Astrocyte of the spinal cord (primary cell): Measurements from ENCODE around the gene NMT1.

Experiments used
- DNase-seq: peaks from one replicate; pipeline ENCODE4 v3.0.0; 2011; ENCODE audit warnings: low read depth, low spot score
- H3K4me3 ChIP-seq: 2 replicates; pipeline ENCODE4 v1.5.1; 2011; ENCODE audit warnings: low read depth, mild to moderate bottlenecking, low read length, moderate library complexity
- in situ Hi-C: cut with HindIII; loops from 2 replicates; pipeline ENCODE4 v1.10.0; 2017; ENCODE audit warnings: low sequenced_read_pairs
- TF ChIP-seq, protein P1 (sequence below): IDR thresholded peaks from 2 replicates; pipeline ENCODE4 v1.5.1; 2012; ENCODE audit warnings: low read depth, mild to moderate bottlenecking, low read length, inconsistent platforms

Gene NMT1

DNA sequence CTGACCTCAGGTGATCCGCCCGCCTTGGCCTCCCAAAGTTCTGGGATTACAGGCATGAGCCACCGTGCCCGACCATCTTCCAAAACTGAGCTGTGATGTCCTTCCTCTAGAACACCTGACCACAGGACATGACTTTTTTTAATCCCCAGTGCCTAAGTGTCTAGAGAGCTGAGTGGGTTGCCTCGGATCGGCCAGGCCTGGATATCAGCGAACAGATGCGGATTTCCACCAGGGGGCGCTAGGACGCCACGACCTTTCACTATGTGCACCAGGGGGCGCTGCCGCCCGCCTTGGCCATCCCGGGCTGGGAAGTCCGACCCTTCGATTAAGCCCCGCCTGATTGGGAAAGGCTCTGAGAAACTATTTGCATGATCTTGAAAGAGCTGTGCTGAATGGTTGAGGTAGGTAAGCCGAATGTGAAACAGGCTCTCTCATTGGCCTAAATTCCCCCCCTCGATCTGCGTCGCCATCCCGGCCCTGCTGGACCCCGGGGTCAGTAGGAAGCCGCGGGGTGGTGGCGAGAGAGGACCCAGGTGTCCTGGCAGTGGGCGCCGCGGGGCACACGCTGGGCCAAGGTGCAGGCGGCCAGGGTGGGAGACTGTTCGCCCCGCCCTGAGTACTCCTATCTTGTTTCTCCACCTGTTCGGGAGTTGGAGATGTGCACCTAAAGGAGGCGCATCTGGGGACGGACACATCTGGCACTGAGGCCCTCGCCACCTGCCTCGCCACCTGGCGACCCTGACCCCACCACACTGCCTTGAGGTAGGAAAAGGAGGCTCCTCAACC lies 74.3 kb downstream of the NMT1 start, which contains the start of gene ACBD4:
ACBD4 (plus strand) TSS at position 496 of the 786 bp plus-strand sequence. CDS start 458 bp downstream, outside the sequence.
- TF ChIP-seq, protein P1, sequence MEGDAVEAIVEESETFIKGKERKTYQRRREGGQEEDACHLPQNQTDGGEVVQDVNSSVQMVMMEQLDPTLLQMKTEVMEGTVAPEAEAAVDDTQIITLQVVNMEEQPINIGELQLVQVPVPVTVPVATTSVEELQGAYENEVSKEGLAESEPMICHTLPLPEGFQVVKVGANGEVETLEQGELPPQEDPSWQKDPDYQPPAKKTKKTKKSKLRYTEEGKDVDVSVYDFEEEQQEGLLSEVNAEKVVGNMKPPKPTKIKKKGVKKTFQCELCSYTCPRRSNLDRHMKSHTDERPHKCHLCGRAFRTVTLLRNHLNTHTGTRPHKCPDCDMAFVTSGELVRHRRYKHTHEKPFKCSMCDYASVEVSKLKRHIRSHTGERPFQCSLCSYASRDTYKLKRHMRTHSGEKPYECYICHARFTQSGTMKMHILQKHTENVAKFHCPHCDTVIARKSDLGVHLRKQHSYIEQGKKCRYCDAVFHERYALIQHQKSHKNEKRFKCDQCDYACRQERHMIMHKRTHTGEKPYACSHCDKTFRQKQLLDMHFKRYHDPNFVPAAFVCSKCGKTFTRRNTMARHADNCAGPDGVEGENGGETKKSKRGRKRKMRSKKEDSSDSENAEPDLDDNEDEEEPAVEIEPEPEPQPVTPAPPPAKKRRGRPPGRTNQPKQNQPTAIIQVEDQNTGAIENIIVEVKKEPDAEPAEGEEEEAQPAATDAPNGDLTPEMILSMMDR, result peak; percentile 100
- in situ Hi-C loops, result no loop called here
- peak; percentile 97 for DNase-seq
- peak within 1 kb of the TSS; percentile 58 for H3K4me3 ChIP-seq

GRCh38 chr17:45135978-45136791 lies 75.1 kb downstream of the NMT1 start:
- peak overlapping the region; percentile 58 for H3K4me3 ChIP-seq
- DNase-seq, result no peak
- TF ChIP-seq, protein P1, result no peak
- in situ Hi-C loops, result no loop called here

GRCh38 chr17:45136846-45137560 lies 75.9 kb downstream of the NMT1 start:
- in situ Hi-C loops, result no loop called here
- TF ChIP-seq, protein P1, result no peak
- no peak overlapping the region for H3K4me3 ChIP-seq
- no peak for DNase-seq

- no peak for DNase-seq
- TF ChIP-seq, protein P1, result no peak
- no peak overlapping the region for H3K4me3 ChIP-seq
- in situ Hi-C loops, result no loop called here
Measured at GRCh38 chr17:45137561-45138305, 76.6 kb downstream of the NMT1 start.

DNA sequence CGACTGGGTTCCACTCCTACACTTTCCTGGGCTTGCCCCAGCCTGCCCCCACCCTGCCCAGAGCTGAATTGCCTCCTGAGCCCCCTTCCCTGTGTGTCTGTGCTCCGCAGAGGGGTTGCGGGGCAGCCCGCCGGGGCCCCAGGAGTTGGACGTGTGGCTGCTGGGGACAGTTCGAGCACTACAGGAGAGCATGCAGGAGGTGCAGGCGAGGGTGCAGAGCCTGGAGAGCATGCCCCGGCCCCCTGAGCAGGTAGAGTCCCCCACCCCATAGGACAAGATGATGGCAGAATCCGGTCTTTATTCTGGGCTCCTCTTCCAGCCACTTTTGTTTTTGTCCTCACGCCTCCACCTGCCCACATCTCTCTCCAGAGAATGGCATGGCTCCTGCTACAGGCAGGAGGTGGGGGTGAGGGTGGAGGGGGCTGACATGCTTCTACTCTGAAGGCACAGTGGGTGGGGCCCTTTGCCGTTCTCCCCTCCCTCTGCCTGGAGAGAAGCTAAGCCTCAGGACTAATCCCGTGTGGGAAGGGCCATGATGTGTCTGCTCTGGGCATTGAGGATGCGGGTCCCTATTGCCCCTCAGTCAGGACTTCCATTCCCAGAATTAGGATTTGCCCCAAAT lies 77.9 kb downstream of the NMT1 start:
- H3K4me3 ChIP-seq, result no peak overlapping the region
- no peak for DNase-seq
- in situ Hi-C loops, result no loop called here
- TF ChIP-seq, protein P1, result no peak

DNA sequence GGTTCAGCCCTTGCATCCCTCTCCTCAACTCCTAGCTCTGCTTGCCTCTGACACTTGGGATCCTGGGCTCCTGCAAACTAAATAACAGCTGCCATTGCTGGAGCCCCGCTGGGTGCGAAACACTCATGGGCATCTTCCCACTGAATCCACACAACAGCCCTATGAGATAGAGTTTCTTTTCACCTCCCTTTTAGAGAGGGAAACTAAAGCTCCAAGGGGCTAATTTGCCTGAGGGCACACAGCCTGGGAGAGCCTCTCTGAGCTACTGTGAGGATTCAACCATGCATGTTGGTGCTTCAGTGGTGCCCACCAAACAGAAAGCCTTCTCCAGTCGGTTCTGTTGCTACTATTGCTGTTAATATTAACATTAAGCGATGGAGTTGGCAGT lies 78.4 kb downstream of the NMT1 start:
- TF ChIP-seq, protein P1, result no peak
- in situ Hi-C loops, result no loop called here
- no peak for DNase-seq
- H3K4me3 ChIP-seq, result no peak overlapping the region
